K562 (cell line): ENCODE results near the gene ZNF585A. TPM values are rescaled to one million over a fixed set of nuclear protein-coding genes. Genes with fewer than 3 reads are reported as not detected.

ENCODE experiments used
- CBX1 ChIP-seq: sonication (generic); IDR thresholded peaks from 2 replicates; pipeline ENCODE4 v1.6.1; 2016; ENCODE audit warnings: antibody characterized with exemption, low read depth, mild to moderate bottlenecking
- DMBX1 ChIP-seq: fragments of 250-450 bp; sonication (Bioruptor Pico); IDR thresholded peaks from 2 replicates; pipeline ENCODE4 v1.8.0; 2022; ENCODE audit warnings: inconsistent platforms, mild to moderate bottlenecking, moderate library complexity, borderline replicate concordance
- E2F3 ChIP-seq: fragments of 250-450 bp; sonication (Bioruptor Pico); IDR thresholded peaks from 2 replicates; pipeline ENCODE4 v1.4.0; 2020; ENCODE audit warnings: mild to moderate bottlenecking
- HDAC1 ChIP-seq, 2 experiments: fragments of 450-650 bp; IDR thresholded peaks; 2 replicates each; pipeline ENCODE4 v1.6.1; 2016 to 2017; ENCODE audit warnings: inconsistent platforms in 1 of 2, mild to moderate bottlenecking in 1 of 2, moderate library complexity in 1 of 2
- HOXB6 ChIP-seq: fragments of 250-450 bp; sonication (Bioruptor Pico); IDR thresholded peaks from 2 replicates; pipeline ENCODE4 v1.5.1; 2022; ENCODE audit warnings: mild to moderate bottlenecking, borderline replicate concordance
- MEIS2 ChIP-seq: fragments of 450-650 bp; IDR thresholded peaks from 2 replicates; pipeline ENCODE4 v1.6.1; 2014; ENCODE audit warnings: mild to moderate bottlenecking; ENCODE audit not compliant: partially characterized antibody
- NFE2 ChIP-seq: IDR thresholded peaks from 2 replicates; pipeline ENCODE4 v1.6.1; 2014; ENCODE audit warnings: antibody characterized with exemption, low read depth
- PTTG1 ChIP-seq: fragments of 450-650 bp; IDR thresholded peaks from 2 replicates; pipeline ENCODE4 v1.6.1; 2016; ENCODE audit warnings: low read depth, mild to moderate bottlenecking, missing genetic modification characterization, missing compliant biosample characterization
- TAF7 ChIP-seq: fragments of 450-650 bp; IDR thresholded peaks from 2 replicates; pipeline ENCODE4 v1.6.1; 2016; ENCODE audit warnings: missing genetic modification characterization, missing compliant biosample characterization
- YY1 ChIP-seq, 3 experiments: IDR thresholded peaks; 2 replicates each; pipeline ENCODE4 v1.6.1; 2011; ENCODE audit warnings: low read length in 2 of 3, mild to moderate bottlenecking in 2 of 3, moderate library complexity in 2 of 3, borderline replicate concordance in 1 of 3, control low read depth in 1 of 3, low read depth in 1 of 3; ENCODE audit not compliant: insufficient read depth in 3 of 3, insufficient replicate concordance in 2 of 3, control insufficient read depth in 1 of 3, insufficient read length in 1 of 3; ENCODE audit errors: extremely low read depth in 1 of 3
- ZNF197 ChIP-seq: fragments of 200-800 bp; sonication (Bioruptor generic); IDR thresholded peaks from 2 replicates; pipeline ENCODE4 v1.6.1; 2016; ENCODE audit warnings: low read depth, missing genetic modification characterization, missing compliant biosample characterization
- ZNF584 ChIP-seq: fragments of 200-800 bp; sonication (Bioruptor generic); IDR thresholded peaks from 2 replicates; pipeline ENCODE4 v1.6.1; 2016; ENCODE audit warnings: low read depth, mild to moderate bottlenecking, missing genetic modification characterization, missing compliant biosample characterization
- polyA plus RNA-seq, 8 experiments: library from polyadenylated mRNA; depleted of rRNA in 4 of 8; stranded (reverse) in 5 of 8; unstranded in 3 of 8; fragments of >200 nt; fragmentation: Nextera tagmentation in 2 of 8; fragmentation: Illumina TruSeq in 1 of 8; extraction: Ambion mirVana in 2 of 8; extraction: Trizol in 1 of 8; gene quantifications; 2 replicates each; pipeline versions ENCODE4 v1.2.1 to v1.2.3, GENCODE V29; 2011 to 2014; ENCODE audit warnings: inconsistent platforms in 1 of 8, missing spikeins in 1 of 8
- total RNA-seq, 7 experiments: library from RNA; depleted of rRNA in 6 of 7; stranded (reverse); fragments of >200 nt in 6 of 7; fragmentation: Illumina TruSeq in 2 of 7; extraction: Trizol in 2 of 7; gene quantifications; 2 replicates each; pipeline versions ENCODE4 v1.2.1 to v1.2.3, GENCODE V29; 2011 to 2021; ENCODE audit warnings: low replicate concordance in 1 of 7
- TF ChIP-seq, protein P1 (sequence below), 3 experiments: IDR thresholded peaks in 2 of 3; conservative IDR thresholded peaks in 1 of 3; 2 replicates each; pipeline ENCODE4 v1.5.1; 2011 to 2012; ENCODE audit warnings: low read length in 3 of 3, mild to moderate bottlenecking in 3 of 3, control low read depth in 2 of 3, improper control_type of control experiment in 1 of 3, inconsistent platforms in 1 of 3, low read depth in 1 of 3, mixed read lengths in 1 of 3, moderate library complexity in 1 of 3; ENCODE audit not compliant: insufficient read depth in 2 of 3
- TF ChIP-seq, protein P2 (sequence below), 2 experiments: fragments of 450-650 bp in 1 of 2; sonication (generic) in 1 of 2; formaldehyde crosslinking in 1 of 2; IDR thresholded peaks in 1 of 2; conservative IDR thresholded peaks in 1 of 2; 2 replicates each; pipeline versions ENCODE4 v1.6.1 to v1.8.1; 2016 to 2023; ENCODE audit warnings: mild to moderate bottlenecking in 2 of 2, moderate library complexity in 2 of 2, inconsistent platforms in 1 of 2, missing genetic modification reagents in 1 of 2
- TF ChIP-seq, protein P3 (sequence below): IDR thresholded peaks from 2 replicates; pipeline ENCODE4 v1.6.1; 2016; ENCODE audit warnings: missing genetic modification characterization, missing compliant biosample characterization
- TF ChIP-seq, protein P4 (sequence below), 2 experiments: IDR thresholded peaks in 1 of 2; conservative IDR thresholded peaks in 1 of 2; 2 replicates each; pipeline ENCODE4 v1.6.1; 2016; ENCODE audit warnings: low read depth in 2 of 2, mild to moderate bottlenecking in 1 of 2, missing compliant biosample characterization in 1 of 2, missing genetic modification characterization in 1 of 2, moderate library complexity in 1 of 2

The ZNF585A gene
- total and polyA plus RNA-seq, 9 of the 15 experiments (the other 6 are each of a cell fraction or from before 2014, with no cell fraction given), result 5.6 to 31.0 (median 8.5) TPM

DNA sequence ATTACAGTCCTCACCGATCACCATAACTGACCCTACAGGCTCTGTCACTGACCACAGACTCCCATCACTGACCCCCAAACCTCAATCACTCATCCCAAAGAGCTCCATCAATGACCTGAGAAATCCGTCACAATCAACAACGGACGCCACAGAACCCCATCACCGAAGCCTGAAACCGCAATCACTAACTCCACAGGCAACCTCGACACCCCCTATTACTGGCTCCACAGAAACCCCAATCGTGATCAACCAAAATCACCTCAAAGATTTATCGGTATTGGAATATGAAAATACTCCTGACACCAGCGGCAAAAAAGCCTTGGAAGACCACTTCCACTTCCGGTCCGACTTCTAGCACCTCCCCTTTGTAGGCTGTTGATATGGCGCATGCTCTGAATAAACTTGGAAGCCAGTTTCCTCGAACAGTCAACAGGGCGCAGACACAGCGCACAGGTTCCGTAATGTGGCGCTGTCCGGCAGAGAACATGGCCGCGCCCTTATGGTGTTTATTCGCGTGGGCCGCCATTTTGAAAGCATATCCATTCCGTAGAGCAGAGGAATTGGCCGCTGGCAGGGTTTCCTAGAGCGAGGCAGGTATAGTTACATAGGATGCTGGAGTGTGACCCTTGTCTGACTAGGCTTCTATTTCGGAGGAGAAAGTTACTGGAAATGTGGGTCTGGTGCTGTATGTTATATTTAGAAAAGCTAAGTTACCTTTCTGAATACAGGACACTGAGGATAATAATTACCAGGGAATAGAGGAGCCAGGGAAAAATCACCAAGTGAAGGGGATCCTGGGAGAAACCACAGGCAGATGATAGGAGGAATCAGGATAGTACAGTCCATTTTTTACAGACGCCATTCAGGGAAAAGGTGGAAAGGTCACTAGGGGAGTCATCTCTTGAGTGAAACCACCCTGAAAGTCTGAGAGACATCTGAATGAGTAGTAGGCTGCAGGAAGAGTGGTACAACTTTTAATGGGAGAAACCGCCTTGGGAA lies at the start of gene ZNF585A (continued):
- TF ChIP-seq, protein P1, sequence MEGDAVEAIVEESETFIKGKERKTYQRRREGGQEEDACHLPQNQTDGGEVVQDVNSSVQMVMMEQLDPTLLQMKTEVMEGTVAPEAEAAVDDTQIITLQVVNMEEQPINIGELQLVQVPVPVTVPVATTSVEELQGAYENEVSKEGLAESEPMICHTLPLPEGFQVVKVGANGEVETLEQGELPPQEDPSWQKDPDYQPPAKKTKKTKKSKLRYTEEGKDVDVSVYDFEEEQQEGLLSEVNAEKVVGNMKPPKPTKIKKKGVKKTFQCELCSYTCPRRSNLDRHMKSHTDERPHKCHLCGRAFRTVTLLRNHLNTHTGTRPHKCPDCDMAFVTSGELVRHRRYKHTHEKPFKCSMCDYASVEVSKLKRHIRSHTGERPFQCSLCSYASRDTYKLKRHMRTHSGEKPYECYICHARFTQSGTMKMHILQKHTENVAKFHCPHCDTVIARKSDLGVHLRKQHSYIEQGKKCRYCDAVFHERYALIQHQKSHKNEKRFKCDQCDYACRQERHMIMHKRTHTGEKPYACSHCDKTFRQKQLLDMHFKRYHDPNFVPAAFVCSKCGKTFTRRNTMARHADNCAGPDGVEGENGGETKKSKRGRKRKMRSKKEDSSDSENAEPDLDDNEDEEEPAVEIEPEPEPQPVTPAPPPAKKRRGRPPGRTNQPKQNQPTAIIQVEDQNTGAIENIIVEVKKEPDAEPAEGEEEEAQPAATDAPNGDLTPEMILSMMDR (IDR thresholded peaks at IDR 0.05 in 2 of 3, conservative IDR thresholded peaks at IDR 0.05 in 1 of 3; ENCODE audit: insufficient read depth in 2 of 3, low read depth in 1 of 3, low read length in 3 of 3), result peak in 2 of 3 experiments; percentile 23; a peak in 3 of 6 replicates
- TF ChIP-seq HOXB6 (CRISPR knock-in tag) (no peak), MEIS2 (no peak), TAF7 (tag) (peak; percentile 65; the same call in 1 of the 2 replicates), ZNF584 (CRISPR knock-in tag) (peak; percentile 86), PTTG1 (no peak), YY1 (IDR thresholded peaks at IDR 0.05; ENCODE audit: borderline replicate concordance in 1 of 3, control insufficient read depth in 1 of 3, extremely low read depth in 1 of 3, insufficient read depth in 3 of 3, insufficient read length in 1 of 3, insufficient replicate concordance in 2 of 3, low read depth in 1 of 3, low read length in 2 of 3) (peak; percentile 97 to 100 (median 99)), DMBX1 (CRISPR knock-in tag) (peak; percentile 84), ZNF197 (CRISPR knock-in tag) (peak; percentile 98), NFE2 (no peak), E2F3 (CRISPR knock-in tag) (0 out of 2 replicates have a peak, but pooled peaks have one; percentile 11), HDAC1 (IDR thresholded peaks at IDR 0.05) (peak in 1 of 2 experiments; percentile 52; a peak in 1 of 4 replicates), CBX1 (0 out of 2 replicates have a peak, but pooled peaks have one; percentile 22)
- TF ChIP-seq, protein P2, sequence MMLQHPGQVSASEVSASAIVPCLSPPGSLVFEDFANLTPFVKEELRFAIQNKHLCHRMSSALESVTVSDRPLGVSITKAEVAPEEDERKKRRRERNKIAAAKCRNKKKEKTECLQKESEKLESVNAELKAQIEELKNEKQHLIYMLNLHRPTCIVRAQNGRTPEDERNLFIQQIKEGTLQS (IDR thresholded peaks at IDR 0.05), result no peak
- TF ChIP-seq, protein P2 (CRISPR knock-in tag; conservative IDR thresholded peaks at IDR 0.05), result no peak
- TF ChIP-seq, protein P3, sequence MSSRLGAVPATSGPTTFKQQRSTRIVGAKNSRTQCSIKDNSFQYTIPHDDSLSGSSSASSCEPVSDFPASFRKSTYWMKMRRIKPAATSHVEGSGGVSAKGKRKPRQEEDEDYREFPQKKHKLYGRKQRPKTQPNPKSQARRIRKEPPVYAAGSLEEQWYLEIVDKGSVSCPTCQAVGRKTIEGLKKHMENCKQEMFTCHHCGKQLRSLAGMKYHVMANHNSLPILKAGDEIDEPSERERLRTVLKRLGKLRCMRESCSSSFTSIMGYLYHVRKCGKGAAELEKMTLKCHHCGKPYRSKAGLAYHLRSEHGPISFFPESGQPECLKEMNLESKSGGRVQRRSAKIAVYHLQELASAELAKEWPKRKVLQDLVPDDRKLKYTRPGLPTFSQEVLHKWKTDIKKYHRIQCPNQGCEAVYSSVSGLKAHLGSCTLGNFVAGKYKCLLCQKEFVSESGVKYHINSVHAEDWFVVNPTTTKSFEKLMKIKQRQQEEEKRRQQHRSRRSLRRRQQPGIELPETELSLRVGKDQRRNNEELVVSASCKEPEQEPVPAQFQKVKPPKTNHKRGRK, result no peak
- TF ChIP-seq, protein P4, sequence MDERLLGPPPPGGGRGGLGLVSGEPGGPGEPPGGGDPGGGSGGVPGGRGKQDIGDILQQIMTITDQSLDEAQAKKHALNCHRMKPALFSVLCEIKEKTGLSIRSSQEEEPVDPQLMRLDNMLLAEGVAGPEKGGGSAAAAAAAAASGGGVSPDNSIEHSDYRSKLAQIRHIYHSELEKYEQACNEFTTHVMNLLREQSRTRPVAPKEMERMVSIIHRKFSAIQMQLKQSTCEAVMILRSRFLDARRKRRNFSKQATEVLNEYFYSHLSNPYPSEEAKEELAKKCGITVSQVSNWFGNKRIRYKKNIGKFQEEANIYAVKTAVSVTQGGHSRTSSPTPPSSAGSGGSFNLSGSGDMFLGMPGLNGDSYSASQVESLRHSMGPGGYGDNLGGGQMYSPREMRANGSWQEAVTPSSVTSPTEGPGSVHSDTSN (CRISPR knock-in tag; IDR thresholded peaks at IDR 0.05; ENCODE audit: low read depth), result no peak
- TF ChIP-seq, protein P4 (tag; conservative IDR thresholded peaks at IDR 0.05; ENCODE audit: low read depth), result peak; percentile 59
